VCaP (cell line): Measurements from ENCODE around the gene HYKK.
A peak's percentile ranks its signal among the peaks of the same experiment; 100 is the strongest.

ENCODE experiments used
- H3K27ac ChIP-seq: fragments of 450-650 bp; 2 replicates; pipeline ENCODE4 v1.5.1; 2017
- CTCF ChIP-seq: fragments of 450-650 bp; conservative IDR thresholded peaks from 2 replicates; pipeline ENCODE4 v1.5.1; 2017; ENCODE audit warnings: mild to moderate bottlenecking, moderate library complexity

Gene HYKK

GRCh38 chr15:78561490-78561889 is 54.1 kb downstream of the HYKK start:
- no peak for TF ChIP-seq CTCF
- no peak overlapping the region for H3K27ac ChIP-seq

GRCh38 chr15:78563092-78563491 is 55.7 kb downstream of the HYKK start:
- no peak overlapping the region for H3K27ac ChIP-seq
- TF ChIP-seq CTCF, result no peak

GRCh38 chr15:78564743-78565096 is 57.3 kb downstream of the HYKK start:
- peak overlapping the region; percentile 80 for H3K27ac ChIP-seq
- TF ChIP-seq CTCF, result no peak

GRCh38 chr15:78565097-78565950 is 57.9 kb downstream of the HYKK start, which contains the start of gene CHRNA5:
Gene CHRNA5, plus strand, starts transcription at chr15:78565520. Its CDS starts 200 bp downstream, at chr15:78565720.
- no peak for TF ChIP-seq CTCF
- H3K27ac ChIP-seq, result peak within 1 kb of the TSS; percentile 80

- peak overlapping the region; percentile 80 for H3K27ac ChIP-seq
- TF ChIP-seq CTCF, result peak; percentile 64
Observed at GRCh38 chr15:78565951-78566774, 58.8 kb downstream of the HYKK start.

- TF ChIP-seq CTCF, result no peak
- H3K27ac ChIP-seq, result peak overlapping the region; percentile 80; the same call in 1 of the 2 replicates
Observed at GRCh38 chr15:78567531-78567930, 60.2 kb downstream of the HYKK start.

- no peak for TF ChIP-seq CTCF
- H3K27ac ChIP-seq, result no peak overlapping the region
Observed at GRCh38 chr15:78570710-78571109, 63.3 kb downstream of the HYKK start.
